Endothelial cell of umbilical vein (primary cell): ENCODE results near the gene CAPN8. TPM values are rescaled to one million over a fixed set of nuclear protein-coding genes. Genes with fewer than 3 reads are reported as not detected.

Source experiments
- BruUV-seq: library from RNA; stranded (reverse); fragments of 400-500 nt; replicated peaks from 2 replicates; lab custom pipeline; 2021; lab: Mats Ljungman, UMichigan
- CTCF ChIA-PET: fragments of 300-600, 350-600 bp; sonication (Branson Sonifier 250); formaldehyde crosslinking; loops from one replicate; lab custom pipeline; 2021; ENCODE audit warnings: antibody characterized with exemption, inconsistent platforms; lab: Charles Lee
- POLR2A ChIA-PET: fragments of 300-600, 350-600 bp; sonication (Branson Sonifier 250); formaldehyde crosslinking; loops from one replicate; lab custom pipeline; 2021; ENCODE audit warnings: antibody characterized with exemption, inconsistent platforms; lab: Charles Lee
- DNase-seq: peaks from one replicate; pipeline ENCODE4 v3.0.0-alpha.2; 2011; ENCODE audit warnings: low read depth, low spot score
- FAIRE-seq: peaks from 2 replicates; lab custom pipeline; 2011; peaks lifted over from hg19 to GRCh38; lab: Jason Lieb, UNC
- H2AFZ ChIP-seq: 2 replicates; pipeline ENCODE4 v1.6.0; 2012; ENCODE audit warnings: low read depth, low read length, control low read depth, inconsistent platforms
- H3K27ac ChIP-seq: 2 replicates; pipeline ENCODE4 v1.5.1; 2011; ENCODE audit warnings: low read depth, mild to moderate bottlenecking, control low read depth, low read length, moderate library complexity; ENCODE audit not compliant: insufficient read depth
- H3K27me3 ChIP-seq, 2 experiments: 2 replicates each; pipeline versions ENCODE4 v1.6.0 to v1.6.1; 2011; ENCODE audit warnings: low read length in 2 of 2, mixed read lengths in 1 of 2; ENCODE audit not compliant: control insufficient read depth in 2 of 2, insufficient read depth in 2 of 2
- H3K36me3 ChIP-seq, 2 experiments: 2 replicates in 1 of 2; 3 replicates in 1 of 2; pipeline ENCODE4 v1.5.1; 2011; ENCODE audit warnings: low read length in 2 of 2, mild to moderate bottlenecking in 1 of 2, moderate library complexity in 1 of 2; ENCODE audit not compliant: control insufficient read depth in 2 of 2, insufficient read depth in 2 of 2; ENCODE audit errors: extremely low read depth in 1 of 2
- H3K4me1 ChIP-seq: 3 replicates; pipeline ENCODE4 v1.5.1; 2011; ENCODE audit warnings: mild to moderate bottlenecking, low read length; ENCODE audit not compliant: control insufficient read depth, insufficient read depth; ENCODE audit errors: extremely low read depth
- H3K4me2 ChIP-seq: 2 replicates; pipeline ENCODE4 v1.6.1; 2011; ENCODE audit warnings: low read length, control low read depth, mixed read lengths; ENCODE audit not compliant: insufficient read depth
- H3K4me3 ChIP-seq, 3 experiments: fragments of 200-600 bp in 1 of 3; sonication (generic), shearing (Covaris generic) in 1 of 3; replicated peaks in 1 of 3; 2 replicates each; pipeline ENCODE4 v1.5.1; 2011 to 2016; ENCODE audit warnings: control low read depth in 3 of 3, low read length in 3 of 3, mild to moderate bottlenecking in 2 of 3, inconsistent platforms in 1 of 3, low read depth in 1 of 3, moderate library complexity in 1 of 3; ENCODE audit not compliant: insufficient read depth in 1 of 3
- H3K79me2 ChIP-seq: 2 replicates; pipeline ENCODE4 v1.6.0; 2012; ENCODE audit warnings: low read length, inconsistent platforms; ENCODE audit not compliant: control insufficient read depth, insufficient read depth
- H3K9ac ChIP-seq: replicated peaks from 2 replicates; pipeline ENCODE3; 2011; ENCODE audit warnings: low read length, control low read depth; ENCODE audit not compliant: insufficient read depth; ENCODE audit errors: extremely low read depth
- H3K9me1 ChIP-seq: replicated peaks from 3 replicates; pipeline ENCODE4 v1.6.0; 2011; ENCODE audit warnings: mild to moderate bottlenecking, low read length; ENCODE audit not compliant: control insufficient read depth, insufficient read depth; ENCODE audit errors: extremely low read depth
- H3K9me3 ChIP-seq: replicated peaks from 2 replicates; pipeline ENCODE4 v1.5.1; 2012; ENCODE audit warnings: low read length, inconsistent platforms; ENCODE audit not compliant: control insufficient read depth, insufficient read depth
- H4K20me1 ChIP-seq: replicated peaks from 2 replicates; pipeline ENCODE3; 2011; ENCODE audit warnings: mild to moderate bottlenecking, low read length; ENCODE audit not compliant: control insufficient read depth, insufficient read depth; ENCODE audit errors: extremely low read depth
- EZH2 ChIP-seq: IDR thresholded peaks from 2 replicates; pipeline ENCODE4 v1.6.1; 2012; ENCODE audit warnings: borderline replicate concordance, low read depth, mild to moderate bottlenecking, moderate library complexity, low read length, inconsistent platforms; ENCODE audit not compliant: severe bottlenecking
- FOS ChIP-seq: IDR thresholded peaks from 2 replicates; pipeline ENCODE4 v1.6.1; 2011; ENCODE audit warnings: mild to moderate bottlenecking, low read length, moderate library complexity, borderline replicate concordance; ENCODE audit not compliant: insufficient read depth
- GATA2 ChIP-seq: IDR thresholded peaks from 2 replicates; pipeline ENCODE4 v1.7.0; 2011; ENCODE audit warnings: low read depth, mild to moderate bottlenecking, moderate library complexity, mixed read lengths, low read length; ENCODE audit not compliant: insufficient read length, insufficient read depth
- JUN ChIP-seq: IDR thresholded peaks from 2 replicates; pipeline ENCODE4 v1.6.1; 2011; ENCODE audit warnings: borderline replicate concordance, low read depth; ENCODE audit not compliant: insufficient read length, insufficient read depth
- MYC ChIP-seq: IDR thresholded peaks from one replicate; pipeline ENCODE4 v1.6.1; 2011; ENCODE audit warnings: mild to moderate bottlenecking, low read depth, low read length
- POLR2A ChIP-seq: IDR thresholded peaks from 2 replicates; pipeline ENCODE4 v1.6.1; 2012; ENCODE audit warnings: low read depth, mild to moderate bottlenecking, control low read depth, low read length
- POLR2AphosphoS5 ChIP-seq: IDR thresholded peaks from 2 replicates; pipeline ENCODE4 v1.6.1; 2012; ENCODE audit warnings: low read depth, mild to moderate bottlenecking, control low read depth, low read length, moderate library complexity; ENCODE audit not compliant: insufficient read depth
- dilution Hi-C: fragments of 300-500 bp; cut with MboI; formaldehyde crosslinking; loops from one replicate; pipeline ENCODE4 v1.15.0; 2019; ENCODE audit warnings: low sequenced_read_pairs; ENCODE audit not compliant: extremely low pct_ligation_motif_present
- intact Hi-C: fragments of 100-400 bp; cut with micrococcal nuclease; formaldehyde crosslinking; loops from one replicate; pipeline ENCODE4 v1.10.0; 2022
- polyA plus RNA-seq, 4 experiments: library from polyadenylated mRNA; depleted of rRNA in 3 of 4; stranded (reverse) in 3 of 4; unstranded in 1 of 4; fragments of >200 nt; gene quantifications; 2 replicates each; pipeline versions ENCODE4 v1.2.1 to v1.2.3, GENCODE V29; 2011 to 2012; ENCODE audit warnings: missing spikeins in 1 of 4
- total RNA-seq: library from RNA; stranded (reverse); gene quantifications from 2 replicates; pipeline ENCODE4 v1.2.3, GENCODE V29; 2021
- TF ChIP-seq, protein P1 (sequence below): IDR thresholded peaks from 2 replicates; pipeline ENCODE4 v1.6.1; 2011; ENCODE audit not compliant: insufficient read depth, insufficient read length
- TF ChIP-seq, protein P2 (sequence below), 2 donors: IDR thresholded peaks; 1 replicate in 1 of 2; 2 replicates in 1 of 2; pipeline ENCODE4 v1.5.1; 2011; ENCODE audit warnings: low read length in 2 of 2, mild to moderate bottlenecking in 2 of 2, moderate library complexity in 2 of 2, control low read depth in 1 of 2, inconsistent platforms in 1 of 2, low read depth in 1 of 2; ENCODE audit not compliant: insufficient read depth in 1 of 2; ENCODE audit errors: extremely low read depth in 1 of 2

CAPN8 gene
- total and polyA plus RNA-seq, 2 donors (not counting 3 experiments of a cell fraction or from before 2014, with no cell fraction given), result not detected

DNA sequence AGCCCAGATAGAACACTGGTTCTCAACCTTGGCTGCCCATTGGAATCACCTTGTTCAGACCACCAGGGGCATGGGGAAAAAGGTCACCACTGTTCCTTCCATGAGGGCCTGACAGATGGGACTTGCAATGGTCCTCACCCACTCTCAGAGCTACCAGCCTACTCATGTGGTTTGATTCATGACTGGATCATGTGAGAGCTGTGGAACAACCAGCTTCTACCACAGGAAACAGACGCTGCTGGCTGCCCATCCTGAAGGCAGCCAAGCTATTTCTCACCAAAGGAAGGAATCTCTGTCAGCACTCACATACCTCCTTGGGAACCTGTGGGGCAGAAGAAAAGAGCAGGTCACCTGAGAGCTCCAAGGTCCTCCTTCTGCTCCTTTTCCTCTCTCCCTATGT, 53.6 kb downstream of the CAPN8 start:
- H3K4me3 ChIP-seq, result no peak overlapping the region
- intact Hi-C loops, result no loop called here
- dilution Hi-C loops, result no loop called here
- H2AFZ ChIP-seq, result no peak overlapping the region
- no peaks in the 10 kb centered on the region for H3K27me3 ChIP-seq
- H3K36me3 ChIP-seq, result no peaks in the 10 kb centered on the region
- H3K79me2 ChIP-seq, result no peaks in the 10 kb centered on the region
- ChIA-PET POLR2A (no interaction called here), CTCF (interaction anchor here (1.2 to 6.7 kb wide), 3 partner anchors 55 to 73 kb away, joined by 3 to 97 read pairs (median 3); no protein-coding TSS in a partner anchor)
- DNase-seq (peak; percentile 61), FAIRE-seq (no peak)
- no peaks in the 10 kb centered on the region for H3K9me3 ChIP-seq
- H3K9ac ChIP-seq, result no peak overlapping the region
- H3K9me1 ChIP-seq, result no peaks in the 10 kb centered on the region
- no peak overlapping the region for H3K27ac ChIP-seq
- H3K4me1 ChIP-seq, result no peaks in the 10 kb centered on the region
- H4K20me1 ChIP-seq, result no peaks in the 10 kb centered on the region
- no peak overlapping the region for H3K4me2 ChIP-seq
- no peak for TF ChIP-seq GATA2
- no TSS peak for BruUV-seq

DNA sequence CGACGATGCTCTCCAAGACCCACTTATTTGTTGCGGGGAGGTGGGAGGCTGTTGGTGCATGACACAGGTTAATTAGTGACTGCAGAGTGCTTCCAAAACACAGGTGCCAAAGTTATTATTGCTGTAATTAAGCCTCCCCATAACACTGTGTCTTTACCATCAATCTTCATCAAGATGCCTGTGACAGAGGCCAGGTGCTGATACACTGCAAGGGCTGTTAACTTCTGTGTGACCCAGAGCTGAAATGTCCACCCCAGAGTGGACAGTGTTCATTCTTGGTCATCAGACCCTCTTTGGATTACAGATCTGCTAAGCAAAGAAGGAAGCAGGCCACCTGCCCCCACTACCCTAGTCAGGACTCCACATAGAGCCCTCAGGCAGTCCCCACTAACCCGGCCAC, 55.5 kb downstream of the CAPN8 start:
- DNase-seq, result no peak
- Histone ChIP-seq H4K20me1 (no peaks in the 10 kb centered on the region), H3K4me3 (no peak overlapping the region), H3K9me3 (no peaks in the 10 kb centered on the region), H3K27me3 (no peaks in the 10 kb centered on the region), H3K9ac (no peak overlapping the region), H2AFZ (no peak overlapping the region), H3K36me3 (no peaks in the 10 kb centered on the region), H3K27ac (no peak overlapping the region), H3K9me1 (no peaks in the 10 kb centered on the region), H3K4me1 (no peaks in the 10 kb centered on the region), H3K4me2 (no peak overlapping the region), H3K79me2 (no peaks in the 10 kb centered on the region)
- TF ChIP-seq, protein P1, sequence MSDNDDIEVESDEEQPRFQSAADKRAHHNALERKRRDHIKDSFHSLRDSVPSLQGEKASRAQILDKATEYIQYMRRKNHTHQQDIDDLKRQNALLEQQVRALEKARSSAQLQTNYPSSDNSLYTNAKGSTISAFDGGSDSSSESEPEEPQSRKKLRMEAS, result no peak
- TF ChIP-seq JUN, result no peak
- no peak for TF ChIP-seq EZH2
- no peak for TF ChIP-seq POLR2A
- no peak for TF ChIP-seq GATA2
- no peak for TF ChIP-seq MYC
- TF ChIP-seq FOS, result no peak
- TF ChIP-seq POLR2AphosphoS5, result no peak
- TF ChIP-seq, protein P2, sequence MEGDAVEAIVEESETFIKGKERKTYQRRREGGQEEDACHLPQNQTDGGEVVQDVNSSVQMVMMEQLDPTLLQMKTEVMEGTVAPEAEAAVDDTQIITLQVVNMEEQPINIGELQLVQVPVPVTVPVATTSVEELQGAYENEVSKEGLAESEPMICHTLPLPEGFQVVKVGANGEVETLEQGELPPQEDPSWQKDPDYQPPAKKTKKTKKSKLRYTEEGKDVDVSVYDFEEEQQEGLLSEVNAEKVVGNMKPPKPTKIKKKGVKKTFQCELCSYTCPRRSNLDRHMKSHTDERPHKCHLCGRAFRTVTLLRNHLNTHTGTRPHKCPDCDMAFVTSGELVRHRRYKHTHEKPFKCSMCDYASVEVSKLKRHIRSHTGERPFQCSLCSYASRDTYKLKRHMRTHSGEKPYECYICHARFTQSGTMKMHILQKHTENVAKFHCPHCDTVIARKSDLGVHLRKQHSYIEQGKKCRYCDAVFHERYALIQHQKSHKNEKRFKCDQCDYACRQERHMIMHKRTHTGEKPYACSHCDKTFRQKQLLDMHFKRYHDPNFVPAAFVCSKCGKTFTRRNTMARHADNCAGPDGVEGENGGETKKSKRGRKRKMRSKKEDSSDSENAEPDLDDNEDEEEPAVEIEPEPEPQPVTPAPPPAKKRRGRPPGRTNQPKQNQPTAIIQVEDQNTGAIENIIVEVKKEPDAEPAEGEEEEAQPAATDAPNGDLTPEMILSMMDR (IDR thresholded peaks at IDR 0.05; ENCODE audit: extremely low read depth in 1 of 2, insufficient read depth in 1 of 2, low read depth in 1 of 2, low read length in 2 of 2), result no peak
- FAIRE-seq, result no peak
- intact Hi-C loops (no loop called here), dilution Hi-C loops (no loop called here)
- ChIA-PET POLR2A (no interaction called here), CTCF (interaction anchor here (1.0 to 6.7 kb wide), 4 partner anchors 10 to 74 kb away, joined by 3 to 97 read pairs (median 4); no protein-coding TSS in a partner anchor)
- BruUV-seq, result no TSS peak
